ENCODE results near the gene SLC36A3. TPM values are rescaled to one million over a fixed set of nuclear protein-coding genes. Genes with fewer than 3 reads are reported as not detected.

The SLC36A3 gene
- total and polyA plus RNA-seq, 7 donors: not detected

DNA sequence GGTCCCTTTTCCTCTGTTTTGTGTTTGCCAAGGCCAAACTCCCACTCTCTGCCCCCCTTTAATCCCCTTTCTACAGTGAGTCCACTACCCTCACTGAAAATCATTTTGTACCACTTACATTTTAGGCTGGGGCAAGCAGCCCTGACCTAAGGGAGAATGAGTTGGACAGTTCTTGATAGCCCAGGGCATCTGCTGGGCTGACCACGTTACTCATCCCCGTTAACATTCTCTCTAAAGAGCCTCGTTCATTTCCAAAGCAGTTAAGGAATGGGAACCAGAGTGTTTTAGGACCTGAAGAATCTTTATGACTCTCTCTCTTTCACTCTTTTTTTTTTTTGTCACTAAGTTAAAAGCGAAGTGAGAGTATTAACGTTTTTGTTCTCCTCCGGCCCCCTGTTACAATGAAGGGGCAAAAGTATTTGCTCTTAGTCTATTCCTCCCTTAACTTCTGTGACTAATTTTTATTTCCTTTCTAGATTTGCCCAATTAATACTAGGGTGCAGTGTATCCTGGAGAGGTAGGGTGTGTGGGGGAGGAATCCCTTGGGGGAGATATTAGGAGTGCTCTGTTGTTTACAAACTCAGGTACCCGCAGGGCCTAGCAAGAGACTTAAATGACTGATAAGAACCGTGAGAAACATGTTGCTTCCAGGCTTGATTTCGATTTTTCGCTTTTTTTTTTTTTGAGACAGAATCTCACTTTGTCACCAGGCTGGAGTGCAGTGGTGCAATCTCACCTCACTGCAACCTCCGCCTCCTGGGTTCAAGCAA, 35.9 kb downstream of the SLC36A3 start:
- Histone ChIP-seq H3K36me3 (peaks cover 0 to 31% (median 11%) of the 10 kb centered on the region in 4 donors), H3K9me3 (no peaks in the 10 kb centered on the region), H3K4me1 (no peaks in the 10 kb centered on the region), H3K27me3 (no peaks in the 10 kb centered on the region), H3K4me3 (no peak overlapping the region), H3K27ac (no peak overlapping the region)
- DNase-seq: no peak
- TF ChIP-seq CTCF (IDR thresholded peaks at IDR 0.05) (no peak), EP300 (IDR thresholded peaks at IDR 0.05) (no peak), POLR2A (IDR thresholded peaks at IDR 0.05) (no peak), POLR2AphosphoS5 (IDR thresholded peaks at IDR 0.05) (no peak)
- WGBS, 2 donors: 89 to 94% methylated on average over 11 of the region's 11 CpGs
- intact Hi-C loops (cut with DNase I): no loop called here

GRCh38 chr5:151264113-151264512, 39.5 kb downstream of the SLC36A3 start:
- Histone ChIP-seq H3K36me3 (peaks cover 0 to 49% (median 11%) of the 10 kb centered on the region in 4 donors), H3K9me3 (no peaks in the 10 kb centered on the region), H3K27ac (no peak overlapping the region), H3K4me1 (no peaks in the 10 kb centered on the region), H3K4me3 (no peak overlapping the region), H3K27me3 (no peaks in the 10 kb centered on the region)
- TF ChIP-seq POLR2AphosphoS5 (IDR thresholded peaks at IDR 0.05) (no peak), POLR2A (IDR thresholded peaks at IDR 0.05) (no peak), EP300 (IDR thresholded peaks at IDR 0.05) (no peak), CTCF (IDR thresholded peaks at IDR 0.05) (no peak)
- DNase-seq: no peak
- 29 to 56% methylated on average over 1 of the region's 1 CpG for WGBS, 2 donors
- intact Hi-C loops (cut with DNase I): no loop called here

DNA sequence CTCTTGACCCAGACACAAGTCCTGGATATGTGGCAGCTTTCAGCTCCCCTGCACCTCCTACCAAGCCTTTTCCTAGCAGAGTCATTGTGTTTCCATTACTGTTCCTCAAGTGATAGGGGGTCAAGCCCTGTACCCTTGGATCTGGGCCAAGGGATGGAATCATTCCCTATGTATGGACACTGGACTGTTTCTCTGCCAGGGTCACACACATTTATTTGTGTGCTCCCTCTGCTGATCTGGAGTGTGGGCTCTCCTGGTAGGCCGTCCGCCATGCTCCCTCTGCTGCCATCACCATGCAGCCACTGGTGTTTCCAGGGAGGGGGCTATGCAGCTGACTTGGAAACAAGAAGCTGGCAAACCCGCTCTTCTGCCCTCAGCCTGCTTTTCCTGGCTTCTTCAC, 41.0 kb downstream of the SLC36A3 start:
- Histone ChIP-seq H3K9me3 (no peaks in the 10 kb centered on the region), H3K27me3 (no peaks in the 10 kb centered on the region), H3K36me3 (peaks cover 0 to 33% (median 10%) of the 10 kb centered on the region in 4 donors), H3K27ac (no peak overlapping the region), H3K4me3 (no peak overlapping the region), H3K4me1 (peaks cover 0 to 7% (median 3%) of the 10 kb centered on the region in 4 donors)
- no peak for DNase-seq
- WGBS, 2 donors: 97 to 100% methylated on average over 3 of the region's 3 CpGs
- intact Hi-C loops (cut with DNase I): no loop called here
- no peak for TF ChIP-seq POLR2AphosphoS5 (IDR thresholded peaks at IDR 0.05)
- no peak for TF ChIP-seq EP300 (IDR thresholded peaks at IDR 0.05)
- no peak for TF ChIP-seq CTCF (IDR thresholded peaks at IDR 0.05)
- TF ChIP-seq POLR2A (IDR thresholded peaks at IDR 0.05): no peak

DNA sequence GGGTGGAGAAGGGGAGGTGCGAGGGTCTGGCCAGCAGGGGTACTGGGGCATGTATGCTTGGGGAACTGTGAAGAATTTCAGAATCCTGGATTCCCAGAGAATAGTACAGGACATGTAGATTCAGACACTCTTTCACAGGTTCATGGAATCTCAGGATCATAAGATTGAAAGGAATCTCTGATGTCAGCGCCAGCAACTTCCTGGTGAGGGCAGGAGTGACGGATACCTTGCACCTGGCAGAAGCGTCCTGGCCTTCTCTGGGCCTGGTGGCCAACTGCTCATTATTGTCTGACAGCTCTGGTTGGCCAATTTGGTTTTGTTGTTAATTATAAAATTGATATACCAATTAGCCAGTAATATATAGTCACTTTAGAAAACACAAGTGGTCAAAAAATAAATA, 43.6 kb downstream of the SLC36A3 start:
- TF ChIP-seq CTCF (IDR thresholded peaks at IDR 0.05) (no peak), EP300 (IDR thresholded peaks at IDR 0.05) (no peak), POLR2A (IDR thresholded peaks at IDR 0.05) (no peak), POLR2AphosphoS5 (IDR thresholded peaks at IDR 0.05) (no peak)
- H3K9me3 ChIP-seq: no peaks in the 10 kb centered on the region
- 86 to 94% methylated on average over 4 of the region's 4 CpGs for WGBS, 2 donors
- H3K36me3 ChIP-seq: peaks cover 0 to 21% (median 0%) of the 10 kb centered on the region in 4 donors
- H3K4me1 ChIP-seq: peaks cover 0 to 20% (median 5%) of the 10 kb centered on the region in 4 donors
- no peak for DNase-seq
- no peaks in the 10 kb centered on the region for H3K27me3 ChIP-seq
- H3K4me3 ChIP-seq: no peak overlapping the region
- intact Hi-C loops (cut with DNase I): no loop called here
- H3K27ac ChIP-seq: no peak overlapping the region
